HUES6 (cell line): ENCODE data around the gene DCLK1.

Source experiments
- H3K27ac ChIP-seq: 2 replicates; pipeline ENCODE4 v1.7.0; 2013; ENCODE audit warnings: low read depth, mild to moderate bottlenecking, low read length, inconsistent platforms
- H3K27me3 ChIP-seq: 2 replicates; pipeline ENCODE4 v1.6.1; 2013; ENCODE audit warnings: low read length; ENCODE audit not compliant: control insufficient read depth, insufficient read depth
- H3K36me3 ChIP-seq: 2 replicates; pipeline ENCODE4 v1.6.1; 2013; ENCODE audit warnings: low read length; ENCODE audit not compliant: control insufficient read depth, insufficient read depth
- H3K4me1 ChIP-seq: 2 replicates; pipeline ENCODE4 v1.6.1; 2013; ENCODE audit warnings: low read length; ENCODE audit not compliant: control insufficient read depth, insufficient read depth
- H3K4me3 ChIP-seq: 2 replicates; pipeline ENCODE4 v1.5.1; 2013; ENCODE audit warnings: low read depth, low read length
- H3K9ac ChIP-seq: one replicate; pipeline ENCODE4 v1.6.1; 2013; ENCODE audit warnings: mild to moderate bottlenecking, low read length
- H3K9me3 ChIP-seq: 2 replicates; pipeline ENCODE4 v1.6.1; 2013; ENCODE audit warnings: low read depth, low read length; ENCODE audit not compliant: control insufficient read depth, insufficient read depth

The DCLK1 gene

DNA sequence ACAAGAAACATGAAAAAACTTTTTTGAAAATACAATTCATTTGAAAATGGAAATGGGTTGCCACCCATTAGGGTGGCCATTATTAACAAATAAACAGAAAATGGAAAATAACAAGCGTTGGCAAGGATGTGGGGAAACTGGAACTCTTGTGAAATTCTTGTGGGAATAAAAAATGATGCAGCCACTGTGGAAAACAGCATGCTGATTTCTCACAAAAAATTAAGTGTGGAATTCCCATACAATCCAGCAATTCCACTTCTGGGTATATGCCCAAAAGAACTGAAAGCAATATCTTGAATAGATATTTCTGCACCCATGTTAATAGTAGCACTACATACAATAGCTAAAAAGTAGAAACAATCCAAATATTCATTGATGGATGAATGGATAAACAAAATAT lies 165.2 kb downstream of the DCLK1 start:
- peaks cover 6% of the 10 kb centered on the region; the same call in 1 of the 2 replicates for H3K9me3 ChIP-seq
- no peak overlapping the region for H3K4me3 ChIP-seq
- no peak overlapping the region for H3K27ac ChIP-seq
- no peaks in the 10 kb centered on the region for H3K27me3 ChIP-seq
- H3K4me1 ChIP-seq: no peaks in the 10 kb centered on the region
- H3K9ac ChIP-seq: no peak overlapping the region
- H3K36me3 ChIP-seq: no peaks in the 10 kb centered on the region

DNA sequence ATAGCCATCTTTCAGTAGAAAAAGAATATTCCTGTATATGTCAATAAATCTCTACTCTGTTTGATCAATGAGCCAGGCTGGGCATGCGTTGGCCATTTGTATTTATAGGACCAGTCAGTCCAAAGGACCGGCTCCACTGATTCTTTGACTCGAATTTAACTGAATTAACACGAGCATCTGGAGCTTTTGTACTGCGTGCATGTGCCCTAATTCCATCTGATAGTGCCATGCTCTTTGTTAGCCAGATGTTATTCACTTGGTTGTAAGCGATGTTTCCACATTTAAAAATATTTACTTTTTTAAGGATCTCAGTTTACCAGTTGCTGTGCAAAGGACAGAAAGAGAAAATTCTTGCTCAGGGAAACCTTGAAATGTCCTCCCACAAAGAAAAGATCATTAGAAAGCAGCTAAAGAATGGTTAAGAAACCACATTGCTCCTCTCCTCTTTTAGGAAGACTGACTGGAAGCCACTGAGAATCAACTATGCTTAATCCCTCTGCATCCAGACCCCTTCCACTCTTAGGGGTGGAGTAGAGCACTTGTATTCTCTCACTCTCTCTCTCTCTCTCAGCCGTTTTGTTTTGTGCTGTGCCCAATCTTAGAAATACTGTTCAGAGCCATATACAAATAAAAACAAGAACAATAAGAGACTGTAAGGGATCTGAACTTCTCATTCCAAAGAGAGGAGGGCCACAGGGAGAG lies 165.8 kb downstream of the DCLK1 start:
- Histone ChIP-seq H3K4me3 (no peak overlapping the region), H3K27me3 (no peaks in the 10 kb centered on the region), H3K9me3 (peaks cover 6% of the 10 kb centered on the region; the same call in 1 of the 2 replicates), H3K27ac (no peak overlapping the region), H3K9ac (no peak overlapping the region), H3K4me1 (no peaks in the 10 kb centered on the region), H3K36me3 (no peaks in the 10 kb centered on the region)

DNA sequence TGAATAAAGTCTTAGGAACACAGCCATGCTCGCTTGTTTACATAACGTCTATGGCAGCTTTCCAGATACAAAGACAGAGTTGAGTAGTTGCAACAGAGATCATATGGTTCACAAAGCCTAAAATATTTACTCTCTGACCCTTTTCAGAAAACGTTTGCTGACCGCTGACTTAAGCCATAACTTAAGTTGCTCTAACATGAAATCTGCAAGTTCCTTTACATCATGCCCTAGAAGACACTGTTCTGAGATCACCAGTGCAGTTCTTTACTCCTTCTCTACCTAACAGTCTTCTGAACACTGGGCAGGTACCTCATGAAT lies 166.4 kb downstream of the DCLK1 start:
- no peak overlapping the region for H3K27ac ChIP-seq
- no peaks in the 10 kb centered on the region for H3K4me1 ChIP-seq
- H3K36me3 ChIP-seq: no peaks in the 10 kb centered on the region
- peaks cover 6% of the 10 kb centered on the region; the same call in 1 of the 2 replicates for H3K9me3 ChIP-seq
- no peaks in the 10 kb centered on the region for H3K27me3 ChIP-seq
- H3K9ac ChIP-seq: no peak overlapping the region
- no peak overlapping the region for H3K4me3 ChIP-seq

DNA sequence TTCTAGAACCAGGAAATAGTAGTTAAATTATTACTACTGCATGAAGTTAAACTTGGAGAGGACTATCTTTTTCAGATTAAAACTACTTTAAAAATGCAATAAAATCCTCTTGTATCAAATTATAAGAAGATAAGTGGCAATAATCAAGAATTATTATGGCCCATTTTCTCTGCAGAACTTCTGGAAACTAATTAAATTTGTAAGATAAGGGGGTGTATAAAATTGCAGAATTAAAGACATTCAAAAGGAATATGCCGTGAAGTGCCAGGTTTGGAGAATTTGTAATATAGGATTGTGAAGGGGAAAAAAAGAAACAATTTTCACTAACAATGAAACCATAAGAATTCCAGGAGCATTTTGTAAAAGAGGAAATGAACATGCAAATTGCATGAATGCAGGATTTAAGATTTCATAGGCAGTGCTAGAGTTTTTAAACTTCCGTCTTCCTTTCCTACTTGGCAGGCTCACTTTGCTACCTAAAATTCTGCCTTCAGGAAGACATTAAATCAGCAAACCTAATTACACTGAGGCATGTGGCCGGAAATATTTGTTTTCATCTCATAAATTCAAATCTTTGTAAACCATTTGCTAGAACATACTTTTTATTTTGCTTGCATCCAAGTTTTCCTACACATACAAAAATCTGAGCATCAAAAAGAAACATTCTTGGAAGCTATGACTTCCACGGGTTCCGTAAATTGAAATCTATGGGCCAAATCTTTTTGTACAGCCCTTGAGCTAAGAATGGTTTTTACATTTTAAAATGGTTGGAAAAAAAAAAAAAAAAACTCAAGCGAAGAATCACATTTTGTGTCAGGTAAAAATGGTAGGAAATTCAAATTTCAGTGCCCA lies 166.9 kb downstream of the DCLK1 start:
- Histone ChIP-seq H3K9me3 (peaks cover 3% of the 10 kb centered on the region; the same call in 1 of the 2 replicates), H3K4me1 (no peaks in the 10 kb centered on the region), H3K27ac (no peak overlapping the region), H3K4me3 (no peak overlapping the region), H3K27me3 (no peaks in the 10 kb centered on the region), H3K36me3 (no peaks in the 10 kb centered on the region), H3K9ac (no peak overlapping the region)

DNA sequence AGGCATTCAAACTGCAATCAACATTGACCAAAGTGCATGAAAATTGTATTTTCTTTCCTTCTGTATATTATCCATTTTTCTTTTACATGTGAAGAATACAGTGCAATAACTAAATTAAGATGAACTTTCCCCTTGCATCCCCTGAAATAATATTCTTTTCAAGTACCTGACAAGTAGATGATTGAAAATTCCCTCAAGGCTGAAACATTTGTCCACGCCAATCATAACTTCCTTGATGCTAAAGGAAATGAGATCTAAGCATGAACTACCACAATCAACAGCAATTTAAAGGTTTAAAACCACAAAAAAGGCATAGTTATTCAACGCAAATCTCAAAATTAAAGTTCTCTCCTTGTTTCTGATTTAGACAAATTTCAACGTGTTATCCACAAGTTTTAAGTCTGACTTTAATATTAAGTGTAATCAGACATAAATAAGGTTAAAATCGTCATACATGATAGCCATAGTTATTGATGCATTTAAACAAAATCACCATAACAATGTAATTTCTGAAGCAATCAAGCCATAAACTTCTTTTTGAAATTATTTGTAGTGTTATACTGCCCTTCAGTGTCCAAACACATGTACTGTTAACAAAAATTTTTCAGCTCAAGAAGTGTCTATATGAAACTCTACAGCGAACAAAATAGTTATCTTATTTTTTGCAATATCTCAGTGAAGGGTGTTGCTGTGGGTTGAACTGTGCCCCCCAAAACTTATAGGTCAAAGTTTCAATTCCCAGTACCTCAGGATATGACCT lies 169.5 kb downstream of the DCLK1 start:
- H3K27ac ChIP-seq: no peak overlapping the region
- H3K4me3 ChIP-seq: no peak overlapping the region
- H3K36me3 ChIP-seq: no peaks in the 10 kb centered on the region
- H3K27me3 ChIP-seq: no peaks in the 10 kb centered on the region
- H3K9me3 ChIP-seq: no peaks in the 10 kb centered on the region; the same call in 1 of the 2 replicates
- H3K9ac ChIP-seq: no peak overlapping the region
- H3K4me1 ChIP-seq: no peaks in the 10 kb centered on the region

DNA sequence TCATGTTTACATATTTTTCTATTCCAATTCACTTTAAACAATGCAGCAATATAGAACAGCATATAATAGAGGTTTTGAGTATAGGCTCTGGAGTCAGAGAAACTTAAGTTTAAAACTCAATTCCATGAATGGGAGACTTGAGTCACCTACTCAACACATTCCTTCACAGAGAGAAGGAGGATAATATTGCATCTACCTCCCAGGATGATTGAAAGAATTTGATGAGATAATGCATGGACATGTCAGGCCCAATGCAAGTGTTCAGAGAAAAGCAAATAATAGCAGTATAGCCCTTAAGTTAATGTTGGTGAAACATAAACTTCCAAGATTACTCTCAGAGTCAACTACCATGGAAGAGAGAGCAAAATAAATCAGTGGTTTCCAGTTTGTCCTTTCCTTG lies 170.2 kb downstream of the DCLK1 start:
- H3K4me1 ChIP-seq: no peaks in the 10 kb centered on the region
- no peaks in the 10 kb centered on the region for H3K36me3 ChIP-seq
- no peak overlapping the region for H3K4me3 ChIP-seq
- H3K27me3 ChIP-seq: no peaks in the 10 kb centered on the region
- no peak overlapping the region for H3K9ac ChIP-seq
- H3K27ac ChIP-seq: no peak overlapping the region
- H3K9me3 ChIP-seq: no peaks in the 10 kb centered on the region; the same call in 1 of the 2 replicates

DNA sequence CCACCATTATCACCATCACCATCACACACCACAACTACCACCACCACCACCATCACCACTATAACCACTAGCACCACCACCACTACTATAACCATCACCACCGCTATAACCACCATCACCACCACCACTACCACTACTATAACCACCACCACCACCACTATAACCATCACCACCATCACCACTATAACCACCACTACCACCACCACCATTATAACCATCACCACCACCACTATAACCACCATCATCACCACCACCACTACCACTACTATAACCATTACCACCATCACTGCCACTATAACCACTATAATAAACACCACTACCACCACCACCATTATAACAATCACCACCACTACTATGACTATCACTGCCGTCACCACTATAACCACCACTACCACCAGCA lies 173.2 kb downstream of the DCLK1 start:
- no peaks in the 10 kb centered on the region for H3K36me3 ChIP-seq
- no peak overlapping the region for H3K9ac ChIP-seq
- H3K4me3 ChIP-seq: no peak overlapping the region
- no peaks in the 10 kb centered on the region for H3K27me3 ChIP-seq
- H3K9me3 ChIP-seq: no peaks in the 10 kb centered on the region; the same call in 1 of the 2 replicates
- H3K27ac ChIP-seq: no peak overlapping the region
- H3K4me1 ChIP-seq: peaks cover 3% of the 10 kb centered on the region; the same call in 1 of the 2 replicates

DNA sequence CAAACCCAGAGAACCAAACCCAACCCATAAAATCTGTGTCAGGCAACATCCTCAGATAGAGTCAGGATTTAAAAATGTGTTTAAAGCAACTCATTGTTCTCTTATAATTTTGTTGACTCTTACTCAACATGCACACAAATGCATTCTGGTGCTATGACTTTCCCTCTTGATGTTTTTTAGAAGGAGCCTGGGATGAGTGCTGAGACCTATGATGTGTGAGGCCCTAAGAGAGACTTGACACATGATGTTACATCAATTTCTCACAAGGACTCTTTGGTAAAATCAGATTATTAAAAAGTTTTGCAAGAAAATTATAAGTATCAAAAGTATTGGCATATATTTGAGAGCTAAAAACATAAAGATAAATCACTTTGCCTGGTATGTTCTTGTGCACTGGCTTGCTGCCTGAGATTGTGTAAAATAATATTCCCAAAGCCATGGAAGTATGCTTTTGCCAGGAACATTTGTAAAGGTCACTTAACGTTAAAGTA lies 173.9 kb downstream of the DCLK1 start:
- Histone ChIP-seq H3K9ac (no peak overlapping the region), H3K27ac (no peak overlapping the region), H3K36me3 (no peaks in the 10 kb centered on the region), H3K27me3 (no peaks in the 10 kb centered on the region), H3K9me3 (no peaks in the 10 kb centered on the region; the same call in 1 of the 2 replicates), H3K4me3 (no peak overlapping the region), H3K4me1 (peaks cover 3% of the 10 kb centered on the region; the same call in 1 of the 2 replicates)

DNA sequence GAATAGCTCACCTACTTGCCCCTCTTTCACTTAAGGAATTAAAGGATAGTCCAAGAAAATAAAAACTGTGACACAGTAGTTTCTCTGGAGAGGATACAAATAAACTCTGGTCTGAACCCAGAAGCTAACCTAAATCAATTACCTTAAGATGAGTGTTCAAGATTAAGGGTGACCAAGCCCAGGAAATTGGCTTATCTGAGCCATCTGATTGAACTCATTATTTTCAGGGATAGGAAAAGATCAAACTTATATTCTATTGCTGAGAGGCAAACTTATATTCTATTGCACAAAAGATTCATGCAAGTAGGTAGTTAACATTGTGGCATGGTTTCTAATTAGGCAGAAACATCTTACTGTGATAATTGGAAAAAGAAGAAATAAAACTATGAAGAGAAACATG lies 175.1 kb downstream of the DCLK1 start:
- peaks cover 3% of the 10 kb centered on the region; the same call in 1 of the 2 replicates for H3K4me1 ChIP-seq
- H3K27me3 ChIP-seq: no peaks in the 10 kb centered on the region
- no peaks in the 10 kb centered on the region; the same call in 1 of the 2 replicates for H3K9me3 ChIP-seq
- no peaks in the 10 kb centered on the region for H3K36me3 ChIP-seq
- no peak overlapping the region for H3K4me3 ChIP-seq
- no peak overlapping the region for H3K27ac ChIP-seq
- no peak overlapping the region for H3K9ac ChIP-seq

DNA sequence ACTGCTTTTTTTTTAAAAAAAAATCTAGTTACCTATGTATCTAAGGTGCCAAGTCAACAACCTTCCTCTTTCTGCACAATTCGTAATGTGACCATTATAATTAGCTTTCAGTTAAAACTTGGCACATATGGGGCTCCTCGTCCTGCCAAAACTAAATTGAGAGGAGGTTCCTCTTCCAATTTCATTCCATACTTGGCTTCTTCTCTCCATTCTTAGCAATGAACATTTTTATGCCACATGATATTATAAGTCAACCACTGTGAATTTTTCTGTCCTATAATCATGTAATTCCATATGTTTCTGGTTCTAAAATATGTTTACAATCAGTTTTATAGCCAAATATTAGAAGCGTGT lies 177.0 kb downstream of the DCLK1 start:
- no peak overlapping the region for H3K27ac ChIP-seq

More for the DNA sequence above, 177.0 kb downstream of the DCLK1 start:
- H3K9ac ChIP-seq: no peak overlapping the region
- no peak overlapping the region for H3K4me3 ChIP-seq
- H3K27me3 ChIP-seq: no peaks in the 10 kb centered on the region
- peaks cover 3% of the 10 kb centered on the region; the same call in 1 of the 2 replicates for H3K4me1 ChIP-seq
- H3K9me3 ChIP-seq: no peaks in the 10 kb centered on the region; the same call in 1 of the 2 replicates
- no peaks in the 10 kb centered on the region for H3K36me3 ChIP-seq
